Activated T-helper 1 cell treated with anti-CD3 and anti-CD28 coated beads, Interleukin-2, amount 50 U/mL, for 16 hours (primary cell): ENCODE data around the gene SLX1A.
"Not testable (repeated sequence)": the region's sequence is repeated elsewhere in the genome, so short reads cannot be mapped to it uniquely, and the experiment has no call there.

Experiments used
- DNase-seq, 2 donors: peaks; one replicate each; pipeline ENCODE4 v3.0.0-alpha.2; 2020; ENCODE audit warnings: low read depth in 1 of 2, low spot score in 1 of 2

Gene SLX1A

DNA sequence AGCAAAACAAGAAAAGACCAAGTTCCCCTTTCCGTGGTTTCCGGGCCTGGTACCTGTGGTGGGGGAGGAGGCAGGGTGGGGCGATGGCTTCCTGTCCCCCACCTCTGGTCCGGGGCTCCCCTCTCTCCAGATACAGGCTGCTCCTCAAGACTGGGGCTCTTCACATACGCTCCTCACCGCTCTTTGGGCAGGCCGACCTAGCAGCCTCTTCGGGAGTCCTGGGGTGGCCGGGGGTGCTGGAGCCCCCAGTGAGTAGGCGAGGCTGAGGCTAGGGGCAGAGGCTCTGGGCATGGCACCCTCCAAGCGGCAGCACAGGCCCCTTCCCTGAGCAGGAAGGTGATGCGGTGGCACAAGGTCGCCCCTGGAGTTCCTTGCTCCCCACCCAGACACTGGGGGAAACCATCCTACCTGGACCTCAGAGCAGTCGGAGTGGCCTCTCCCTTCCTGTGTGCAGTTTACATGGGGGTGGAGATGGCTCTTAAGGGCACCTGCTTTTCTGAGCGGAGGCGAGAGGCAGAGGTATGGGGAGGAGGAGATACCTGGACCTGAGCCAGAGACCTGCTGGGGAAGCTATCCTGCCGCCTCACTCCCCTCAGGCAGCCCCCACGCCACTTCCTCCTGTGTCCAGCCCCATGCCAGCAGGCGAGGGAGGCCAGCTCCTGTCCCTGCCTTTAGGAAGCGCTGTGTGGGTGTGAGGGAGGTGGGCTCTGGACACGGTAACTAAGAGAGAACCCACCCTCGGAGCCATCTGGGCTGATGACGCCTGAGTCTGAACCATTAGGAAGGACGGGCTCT, 9.4 kb upstream of the SLX1A start:
- peak; percentile 56 to 71 for DNase-seq

DNA sequence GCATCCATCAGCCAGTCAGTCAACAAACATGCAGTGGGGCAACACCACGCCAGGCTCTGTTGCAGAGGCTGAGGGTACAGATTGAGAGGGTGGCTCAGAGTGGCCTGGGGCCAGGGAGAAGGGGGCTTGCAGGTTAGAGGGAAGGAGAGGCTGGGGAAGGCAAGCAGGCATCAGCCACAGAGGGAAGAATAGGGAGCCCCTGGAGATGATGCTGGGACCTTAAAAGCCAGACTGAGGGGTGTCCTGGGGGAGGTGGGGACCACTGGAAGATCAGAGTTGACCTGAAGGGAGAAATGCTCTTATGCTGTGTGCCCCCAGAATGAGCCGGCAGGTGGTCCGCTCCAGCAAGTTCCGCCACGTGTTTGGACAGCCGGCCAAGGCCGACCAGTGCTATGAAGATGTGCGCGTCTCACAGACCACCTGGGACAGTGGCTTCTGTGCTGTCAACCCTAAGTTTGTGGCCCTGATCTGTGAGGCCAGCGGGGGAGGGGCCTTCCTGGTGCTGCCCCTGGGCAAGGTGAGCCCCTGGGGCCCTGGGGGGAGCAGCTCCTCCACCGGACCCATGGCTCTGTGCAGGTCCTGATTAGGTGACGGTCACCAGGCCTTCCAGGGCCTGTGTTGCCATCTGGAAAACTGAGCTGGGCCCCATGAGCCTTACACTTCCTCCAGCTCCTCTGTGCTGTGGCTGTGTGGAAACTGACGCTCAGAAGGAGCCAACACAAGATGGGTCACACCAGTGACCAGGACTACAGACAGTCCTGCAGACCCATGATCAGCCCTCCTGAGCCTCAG, 8.6 kb upstream of the SLX1A start:
- peak in 1 of 2 donors; percentile 11 for DNase-seq

DNA sequence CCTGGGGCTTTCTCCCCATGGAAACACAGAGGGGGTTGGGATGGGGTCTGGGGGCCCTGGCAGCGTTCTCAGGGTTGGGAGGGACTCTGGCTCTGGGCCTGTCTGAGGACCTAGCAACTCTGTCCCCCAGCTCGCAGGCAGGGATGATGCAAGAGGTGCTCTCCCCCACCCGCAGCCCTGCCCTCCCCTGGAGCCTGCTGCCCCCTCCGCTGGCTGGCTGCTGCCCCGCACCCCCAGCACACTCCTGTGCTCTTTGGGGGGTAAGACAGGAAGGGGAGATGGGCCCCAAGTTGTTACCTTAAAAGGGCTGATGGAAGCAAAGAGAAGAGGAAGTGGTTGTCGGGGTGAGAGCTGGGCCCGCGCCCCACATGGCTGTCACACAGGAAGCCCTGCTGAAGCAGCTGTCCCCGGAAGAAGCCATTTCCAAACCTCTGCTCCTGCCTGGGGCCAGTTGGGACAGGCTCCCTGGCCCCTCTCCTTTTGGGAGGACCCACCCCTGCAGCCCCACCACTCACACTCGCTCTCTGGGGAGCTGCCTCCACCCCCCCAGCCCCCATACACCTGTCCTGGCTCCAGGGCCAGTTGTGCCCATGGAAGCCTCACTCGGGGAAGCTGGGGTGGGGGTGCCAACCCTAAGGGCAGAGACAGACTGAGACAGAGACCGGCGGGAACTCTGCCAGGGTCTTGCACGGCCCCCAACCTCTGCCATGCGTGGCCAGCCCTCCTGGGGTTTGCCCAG, 7.8 kb upstream of the SLX1A start:
- peak; percentile 63 to 64 for DNase-seq

DNA sequence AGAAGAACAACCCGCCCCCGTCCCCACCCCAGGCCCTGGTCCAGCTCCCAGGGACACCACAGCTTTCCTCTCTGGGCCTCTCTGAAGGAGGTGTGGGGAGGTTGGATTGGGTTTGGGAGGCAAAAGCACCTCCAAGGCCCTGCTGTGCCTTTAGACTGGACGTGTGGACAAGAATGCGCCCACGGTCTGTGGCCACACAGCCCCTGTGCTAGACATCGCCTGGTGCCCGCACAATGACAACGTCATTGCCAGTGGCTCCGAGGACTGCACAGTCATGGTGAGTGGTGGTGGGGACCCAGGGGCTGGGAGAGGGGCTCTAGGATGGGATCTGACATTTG, 7.3 kb upstream of the SLX1A start:
- peak in 1 of 2 donors; percentile 5 for DNase-seq

DNA sequence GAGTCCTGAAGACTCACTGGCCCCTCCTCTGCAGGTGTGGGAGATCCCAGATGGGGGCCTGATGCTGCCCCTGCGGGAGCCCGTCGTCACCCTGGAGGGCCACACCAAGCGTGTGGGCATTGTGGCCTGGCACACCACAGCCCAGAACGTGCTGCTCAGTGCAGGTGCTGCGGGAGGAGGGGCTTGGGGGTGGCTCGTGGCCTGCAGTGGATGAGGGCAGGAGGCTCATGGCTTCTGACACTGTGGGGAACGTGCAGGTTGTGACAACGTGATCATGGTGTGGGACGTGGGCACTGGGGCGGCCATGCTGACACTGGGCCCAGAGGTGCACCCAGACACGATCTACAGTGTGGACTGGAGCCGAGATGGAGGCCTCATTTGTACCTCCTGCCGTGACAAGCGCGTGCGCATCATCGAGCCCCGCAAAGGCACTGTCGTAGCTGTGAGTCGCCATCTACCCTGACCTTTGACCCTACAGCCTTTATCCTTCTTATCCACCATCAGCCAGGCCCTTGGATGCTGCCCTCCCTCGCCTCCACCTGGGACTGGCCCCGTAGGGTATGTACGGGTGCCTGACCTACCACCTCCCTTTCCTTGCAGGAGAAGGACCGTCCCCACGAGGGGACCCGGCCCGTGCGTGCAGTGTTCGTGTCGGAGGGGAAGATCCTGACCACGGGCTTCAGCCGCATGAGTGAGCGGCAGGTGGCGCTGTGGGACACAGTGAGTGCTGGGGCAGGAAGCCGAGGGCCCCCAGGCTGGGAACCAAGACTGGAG, 6.7 kb upstream of the SLX1A start:
- peak; percentile 78 to 84 for DNase-seq

DNA sequence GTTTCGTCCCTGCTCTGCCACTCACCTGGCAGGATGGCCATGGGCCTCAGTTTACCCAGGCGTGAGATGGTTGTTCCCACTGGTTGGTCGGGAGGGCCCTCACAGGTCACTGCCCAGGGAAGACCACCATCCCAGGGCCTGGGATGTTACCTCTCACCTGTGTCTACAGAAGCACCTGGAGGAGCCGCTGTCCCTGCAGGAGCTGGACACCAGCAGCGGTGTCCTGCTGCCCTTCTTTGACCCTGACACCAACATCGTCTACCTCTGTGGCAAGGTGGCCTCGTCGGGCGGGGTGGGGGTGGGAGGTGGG, 6.2 kb upstream of the SLX1A start:
- DNase-seq, result no peak

DNA sequence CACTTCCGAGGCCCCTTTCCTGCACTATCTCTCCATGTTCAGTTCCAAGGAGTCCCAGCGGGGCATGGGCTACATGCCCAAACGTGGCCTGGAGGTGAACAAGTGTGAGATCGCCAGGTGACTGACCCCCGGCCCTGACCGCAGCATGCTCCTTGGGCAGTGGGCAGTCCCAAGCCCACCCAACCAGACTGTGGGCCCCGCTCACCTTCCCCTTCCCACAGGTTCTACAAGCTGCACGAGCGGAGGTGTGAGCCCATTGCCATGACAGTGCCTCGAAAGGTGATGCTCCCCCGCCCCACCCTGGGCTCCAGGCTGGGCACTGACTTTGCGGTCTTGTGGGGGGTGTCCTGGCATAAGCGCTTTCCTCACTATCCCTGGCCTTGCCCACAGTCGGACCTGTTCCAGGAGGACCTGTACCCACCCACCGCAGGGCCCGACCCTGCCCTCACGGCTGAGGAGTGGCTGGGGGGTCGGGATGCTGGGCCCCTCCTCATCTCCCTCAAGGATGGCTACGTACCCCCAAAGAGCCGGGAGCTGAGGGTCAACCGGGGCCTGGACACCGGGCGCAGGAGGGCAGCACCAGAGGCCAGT, 5.6 kb upstream of the SLX1A start:
- DNase-seq, result no peak

DNA sequence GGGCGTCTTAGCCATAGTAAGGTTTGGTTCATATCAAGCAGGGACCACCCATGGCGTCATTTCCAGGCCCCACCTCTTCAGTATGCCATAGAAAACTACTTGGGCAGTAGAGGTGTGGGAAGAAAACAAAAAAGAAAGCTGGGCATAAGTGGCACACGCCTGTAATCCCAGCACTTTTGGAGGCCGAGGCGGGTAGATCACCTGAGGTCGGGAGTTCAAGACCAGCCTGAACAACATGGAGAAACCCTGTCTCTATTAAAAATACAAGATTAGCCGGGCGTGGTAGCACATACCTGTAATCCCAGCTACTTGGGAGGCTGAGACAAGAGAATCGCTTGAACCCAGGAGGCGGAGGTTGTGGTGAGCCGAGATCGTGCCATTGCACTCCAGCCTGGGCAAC, 2.5 kb upstream of the SLX1A start:
- DNase-seq, result not testable (repeated sequence)

DNA sequence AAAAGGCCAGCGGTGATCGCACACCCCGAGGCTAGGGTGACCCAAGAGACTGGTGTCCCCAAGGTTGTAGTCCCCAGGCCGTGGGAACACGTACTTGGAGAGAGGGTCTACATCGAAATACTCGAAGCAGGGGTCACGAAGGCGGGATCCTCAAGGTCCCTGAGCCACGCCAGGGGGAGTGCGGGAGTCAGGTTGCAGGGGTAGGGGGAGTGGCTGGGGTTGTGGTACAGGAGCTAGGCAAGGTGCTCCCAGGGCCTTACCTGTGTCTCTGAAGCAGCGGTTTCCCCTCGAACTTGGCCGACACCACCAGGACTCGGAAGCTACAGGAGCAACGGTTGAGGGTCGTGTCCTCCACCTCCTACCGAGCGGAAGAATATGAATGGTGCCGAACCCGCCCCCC, 577 bp upstream of the SLX1A start:
- not testable (repeated sequence) for DNase-seq

DNA sequence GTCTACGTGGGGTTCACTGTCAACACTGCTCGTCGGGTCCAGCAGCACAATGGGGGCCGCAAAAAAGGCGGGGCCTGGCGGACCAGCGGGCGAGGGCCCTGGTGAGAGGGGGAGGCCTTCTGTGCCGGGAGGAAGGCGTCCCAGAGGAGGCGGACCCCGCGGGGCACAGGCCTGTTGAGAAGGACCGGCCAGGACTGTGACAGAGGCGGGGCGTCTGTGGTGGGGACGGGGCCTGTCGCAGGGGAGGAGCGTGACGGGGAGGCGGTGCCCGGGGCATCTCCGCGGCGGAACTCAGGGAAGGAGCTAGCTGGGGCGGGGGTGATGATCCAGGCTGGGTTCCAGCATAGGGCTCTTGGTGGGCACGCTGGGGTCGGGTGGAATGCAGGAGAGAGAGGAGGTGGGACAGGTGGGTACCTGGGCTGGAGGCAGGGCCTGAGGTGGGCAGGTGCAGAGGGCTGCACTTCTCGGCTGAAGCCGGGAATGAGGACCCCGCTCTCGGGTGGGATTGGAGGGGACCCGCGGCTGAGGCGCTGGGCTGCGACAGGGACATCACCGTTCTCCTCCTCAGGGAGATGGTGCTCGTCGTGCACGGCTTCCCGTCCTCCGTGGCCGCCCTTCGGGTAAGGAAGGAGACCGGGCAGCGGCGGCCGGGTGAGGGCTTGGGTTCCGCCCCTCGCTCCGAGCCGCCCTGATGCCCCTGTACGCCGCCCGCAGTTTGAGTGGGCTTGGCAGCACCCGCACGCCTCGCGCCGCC, 674 bp downstream of the SLX1A start:
- not testable (repeated sequence) for DNase-seq

DNA sequence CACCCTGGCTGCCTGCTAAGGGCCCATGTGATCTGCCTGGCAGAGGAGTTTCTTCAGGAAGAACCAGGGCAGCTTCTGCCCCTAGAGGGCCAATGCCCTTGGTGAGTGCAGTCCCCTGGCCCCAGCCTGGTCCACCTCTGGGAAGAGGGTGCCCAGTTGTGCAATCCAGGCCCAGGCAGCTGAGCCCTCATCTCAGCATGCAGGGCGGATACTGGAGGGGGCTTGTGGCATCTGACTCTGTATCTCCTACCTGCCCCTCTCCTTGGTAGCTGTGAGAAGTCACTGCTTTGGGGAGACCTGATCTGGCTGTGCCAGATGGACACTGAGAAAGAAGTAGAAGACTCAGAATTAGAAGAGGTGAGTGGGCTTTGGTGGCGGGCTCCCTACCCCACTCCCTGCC, 3.3 kb downstream of the SLX1A start:
- DNase-seq, result not testable (repeated sequence)

DNA sequence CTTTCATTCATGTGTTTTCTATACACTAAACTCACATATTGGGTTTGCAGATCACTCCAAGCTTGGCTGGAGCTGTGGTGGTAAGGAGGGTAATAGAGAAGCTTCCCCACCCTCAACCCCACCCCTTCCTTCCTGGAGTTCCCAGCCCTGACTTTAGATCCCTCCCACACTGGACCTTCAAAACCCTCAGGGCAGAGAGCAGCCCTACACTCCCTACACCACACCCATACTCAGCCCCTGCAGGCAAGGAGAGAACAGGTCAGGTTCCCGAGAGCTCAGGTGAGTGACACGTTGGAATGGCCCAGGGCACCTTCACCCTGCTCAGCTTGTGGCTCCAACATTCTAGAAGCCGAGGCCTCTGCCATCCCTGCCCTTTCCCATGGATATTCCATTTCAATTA, 5.4 kb downstream of the SLX1A start, which contains the start of gene SULT1A3:
SULT1A3 (plus strand) TSS at position 207 of the 400 bp plus-strand sequence. CDS start 1,474 bp downstream, outside the sequence.
- not testable (repeated sequence) for DNase-seq

DNA sequence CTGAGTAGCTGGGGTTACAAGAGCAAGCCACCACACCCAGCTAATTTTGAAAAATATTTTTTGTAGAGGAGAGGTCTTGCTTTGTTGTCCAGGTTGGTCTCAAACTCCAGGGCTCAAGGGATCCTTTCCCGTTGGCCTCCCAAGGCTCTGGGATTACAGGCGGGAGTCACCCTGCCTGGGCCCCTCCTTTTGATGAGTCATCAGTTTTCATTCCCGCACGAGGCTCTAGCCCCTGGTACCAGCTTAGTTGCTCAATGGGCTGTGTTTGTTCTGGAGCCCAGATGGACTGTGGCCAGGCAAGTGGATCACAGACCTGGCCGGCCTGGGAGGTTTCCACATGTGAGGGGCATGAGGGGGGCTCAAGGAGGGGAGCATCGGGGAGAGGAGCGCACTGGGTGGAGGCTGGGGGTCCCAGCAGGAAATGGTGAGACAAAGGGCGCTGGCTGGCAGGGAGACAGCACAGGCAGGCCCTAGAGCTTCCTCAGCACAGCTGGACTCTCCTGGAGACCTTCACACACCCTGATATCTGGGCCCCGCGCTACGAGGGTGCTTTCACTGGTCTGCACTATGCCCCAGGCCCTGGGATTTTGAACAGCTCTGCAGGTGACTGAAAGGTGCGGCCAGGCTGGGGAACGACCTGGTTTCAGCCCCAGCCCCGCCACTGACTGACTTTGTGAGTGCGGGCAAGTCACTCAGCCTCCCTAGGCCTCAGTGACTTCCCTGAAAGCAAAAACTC, 6.1 kb downstream of the SLX1A start:
- DNase-seq, result not testable (repeated sequence)

DNA sequence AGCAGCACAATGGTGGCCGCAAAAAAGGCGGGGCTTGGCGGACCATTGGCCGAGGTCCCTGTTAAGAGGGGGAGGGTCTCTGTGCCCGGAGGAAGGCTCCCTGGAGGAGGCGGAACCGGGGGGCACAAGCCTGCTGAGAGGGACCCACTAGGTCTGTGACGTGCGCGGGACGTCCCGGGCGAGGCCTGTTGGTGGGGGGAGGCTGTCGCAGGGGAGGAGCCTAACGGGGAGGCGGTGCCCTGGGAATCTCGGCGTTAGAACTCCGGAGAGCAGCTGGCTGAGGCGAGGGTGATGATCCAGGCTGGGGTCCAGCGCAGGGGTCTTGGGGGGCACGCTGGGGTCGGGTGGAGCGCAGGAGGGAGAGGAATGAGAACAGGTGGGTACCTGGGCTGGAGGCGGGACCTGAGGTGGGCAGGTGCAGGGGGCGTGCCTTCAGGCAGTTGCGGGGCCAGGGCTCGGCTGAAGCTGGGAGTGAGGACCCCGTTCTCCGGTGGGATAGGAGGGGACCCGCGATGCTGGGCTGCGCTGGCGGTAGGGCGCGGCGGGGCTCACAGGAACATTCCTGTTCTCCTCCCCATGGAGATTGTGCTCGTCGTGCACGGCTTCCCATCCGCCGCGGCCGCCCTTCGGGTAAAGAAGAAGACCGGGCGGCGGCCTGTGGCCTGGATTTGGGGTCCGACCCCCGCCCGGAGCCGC, 12.0 kb downstream of the SLX1A start:
- DNase-seq, result not testable (repeated sequence)

DNA sequence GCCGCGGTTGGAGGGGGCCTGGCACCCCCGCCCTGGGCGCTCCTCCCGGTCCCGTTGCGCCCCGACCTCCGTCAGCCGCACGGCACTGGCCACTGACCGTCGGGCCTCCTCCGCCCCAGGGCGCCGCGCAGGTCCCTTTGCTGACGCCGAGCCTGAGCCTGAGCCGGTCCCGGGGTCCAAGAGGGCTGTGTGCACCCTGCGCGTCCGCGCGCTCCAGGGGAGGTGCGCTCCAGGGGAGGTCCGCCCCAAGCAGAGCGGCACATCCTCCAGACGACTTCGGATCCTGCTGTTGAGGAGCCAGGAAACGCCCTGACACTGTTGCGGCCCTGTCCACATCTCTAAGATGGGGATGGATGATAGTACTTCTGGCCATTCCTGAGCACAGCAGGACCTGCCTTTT, 12.6 kb downstream of the SLX1A start:
- DNase-seq, result not testable (repeated sequence)

DNA sequence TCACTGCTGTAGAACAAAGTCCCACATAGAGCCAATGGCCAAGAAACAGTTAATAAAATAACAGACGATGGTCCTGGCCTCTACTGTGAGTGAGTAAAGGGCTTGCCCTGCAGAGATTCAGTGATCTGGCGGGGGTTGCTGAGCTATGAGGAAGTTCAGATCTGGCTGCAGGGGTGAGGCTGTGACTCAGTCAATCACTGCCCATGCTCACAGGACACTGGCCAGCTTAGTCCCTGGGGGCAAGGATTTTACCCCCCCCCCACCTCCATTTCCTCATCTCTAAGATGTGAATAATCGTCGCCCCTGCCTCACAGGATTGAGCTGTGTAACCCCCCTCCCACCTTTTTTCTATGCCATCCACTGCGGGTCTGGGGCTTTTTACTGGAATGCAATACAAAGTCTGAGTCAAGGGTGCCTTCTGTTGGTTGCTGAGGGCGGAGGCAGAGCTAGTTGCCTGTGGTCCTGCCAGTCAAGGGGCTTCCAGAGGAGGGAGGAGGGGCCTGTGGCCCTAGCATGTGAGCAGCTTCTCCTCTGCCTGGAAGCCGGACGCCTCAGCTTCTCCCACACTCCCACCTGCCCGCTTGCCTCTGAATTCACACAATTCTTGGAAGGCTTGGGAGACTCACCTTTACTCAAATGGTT, 13.5 kb downstream of the SLX1A start:
- not testable (repeated sequence) for DNase-seq

DNA sequence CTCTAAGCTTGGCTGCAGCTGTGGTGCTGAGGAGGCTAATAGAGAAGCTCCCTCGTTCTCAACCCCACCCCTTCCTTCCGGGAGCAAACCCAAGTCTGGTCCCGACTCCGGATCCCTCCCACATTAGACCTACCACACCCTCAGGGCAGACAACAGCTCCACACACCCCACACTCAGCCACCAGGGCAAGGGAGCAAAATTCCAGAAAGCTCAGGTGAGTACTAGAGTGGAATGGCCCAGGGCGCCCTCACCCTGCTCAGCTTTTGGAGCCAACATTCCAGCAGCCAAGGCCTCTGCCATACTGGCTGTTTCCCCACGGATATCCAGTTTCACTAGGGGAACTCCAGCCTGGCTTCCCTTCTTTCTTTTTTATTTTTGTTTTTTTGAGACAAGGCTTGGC, 15.4 kb downstream of the SLX1A start:
- peak; percentile 2 to 30 for DNase-seq

DNA sequence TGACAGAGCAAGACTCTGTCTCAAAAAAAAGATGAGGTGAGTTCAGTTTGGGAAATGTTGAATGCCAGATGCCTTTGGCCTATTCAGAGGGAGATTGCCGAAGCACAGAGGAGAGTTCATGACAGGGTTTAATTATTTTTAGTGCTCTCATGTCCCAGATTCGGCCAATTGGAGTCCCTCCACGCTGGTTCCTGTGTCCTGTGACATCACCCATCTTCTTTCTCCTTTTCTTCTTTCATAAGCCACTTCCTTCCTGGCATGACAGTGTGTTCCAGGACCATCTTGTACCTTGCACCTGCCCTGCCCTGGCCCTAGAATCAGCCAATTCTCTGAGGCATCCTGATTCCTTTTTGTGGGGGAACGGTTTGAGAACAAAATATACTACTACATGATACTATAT, 17.7 kb downstream of the SLX1A start:
- not testable (repeated sequence) for DNase-seq
